Measurements from ENCODE around the gene PLAAT4. TPM values are rescaled to one million over a fixed set of nuclear protein-coding genes. Genes with fewer than 3 reads are reported as not detected.

The PLAAT4 gene
- total RNA-seq, 1 experiment from 2014 or later = 0.52 TPM

- Histone ChIP-seq H3K4me3 (replicated peaks in 1 of 2; ENCODE audit: low read depth in 1 of 2, low read length in 2 of 2) (no peak overlapping the region), H3K9ac (ENCODE audit: low read length) (no peak overlapping the region), H4K20me1 (ENCODE audit: insufficient read depth) (no peaks in the 10 kb centered on the region), H2AFZ (ENCODE audit: low read depth, low read length, poor library complexity, severe bottlenecking) (no peak overlapping the region), H3K9me2 (ENCODE audit: insufficient read depth) (no peaks in the 10 kb centered on the region), H3K36me3 (ENCODE audit: control insufficient read depth in 1 of 2, insufficient read depth in 2 of 2, low read length in 2 of 2) (no peaks in the 10 kb centered on the region), H3K4me1 (ENCODE audit: control insufficient read depth in 1 of 2, insufficient read depth in 2 of 2, low read length in 2 of 2) (peaks cover 17 to 33% of the 10 kb centered on the region in 2 experiments), H3K4me2 (ENCODE audit: low read length) (no peak overlapping the region), H3K27ac (ENCODE audit: low read depth, low read length) (no peak overlapping the region), H3K79me2 (ENCODE audit: insufficient read depth, low read length) (no peaks in the 10 kb centered on the region), H3K9me3 (ENCODE audit: control insufficient read depth in 1 of 2, insufficient read depth in 1 of 2, low read depth in 1 of 2, low read length in 2 of 2) (no peaks in the 10 kb centered on the region), H3K27me3 (ENCODE audit: insufficient read depth, low read length) (no peaks in the 10 kb centered on the region)
- no TSS peak for BruUV-seq (replicated peaks)
- POLR2A ChIA-PET = no interaction called here
- ATAC-seq (no peak), DNase-seq (ENCODE audit: low read depth, low spot score) (no peak)
- TF ChIP-seq ZBTB33 (IDR thresholded peaks at IDR 0.05; ENCODE audit: extremely low read depth, insufficient replicate concordance, low read length) (no peak), CBX3 (IDR thresholded peaks at IDR 0.05; ENCODE audit: low read depth) (no peak), EZH2 (IDR thresholded peaks at IDR 0.05) (no peak), POLR2AphosphoS5 (IDR thresholded peaks at IDR 0.05; ENCODE audit: low read depth, low read length) (no peak), TCF7L2 (IDR thresholded peaks at IDR 0.05; ENCODE audit: borderline replicate concordance, extremely low read depth, insufficient read depth, insufficient read length) (no peak), REST (IDR thresholded peaks at IDR 0.05; ENCODE audit: low read depth) (no peak), FOSL1 (IDR thresholded peaks at IDR 0.05; ENCODE audit: low read depth) (no peak), ZFX (IDR thresholded peaks at IDR 0.05) (no peak), SRF (IDR thresholded peaks at IDR 0.05; ENCODE audit: low read depth) (no peak), JUND (IDR thresholded peaks at IDR 0.05) (no peak), MAX (IDR thresholded peaks at IDR 0.05) (no peak), ZNF274 (IDR thresholded peaks at IDR 0.05; ENCODE audit: low read depth, low read length) (no peak), SIN3A (IDR thresholded peaks at IDR 0.05; ENCODE audit: low read depth) (no peak), ATF3 (IDR thresholded peaks at IDR 0.05) (no peak), POLR2A (IDR thresholded peaks at IDR 0.05; ENCODE audit: borderline replicate concordance, extremely low read depth, insufficient read depth, insufficient read length) (no peak)
- intact Hi-C loops (cut with micrococcal nuclease) = no loop called here
- CTCF ChIA-PET = no interaction called here
- RAD21 ChIA-PET (ENCODE audit: low non-redundant PET in 1 of 2, low total read pairs in 2 of 2, uncharacterized antibody in 2 of 2, unreplicated experiment in 2 of 2) = no interaction called here
Observed at GRCh38 chr11:63564056-63564774, 27.6 kb downstream of the PLAAT4 start.
